Measurements from ENCODE around the gene MYO15A.

MYO15A gene

DNA sequence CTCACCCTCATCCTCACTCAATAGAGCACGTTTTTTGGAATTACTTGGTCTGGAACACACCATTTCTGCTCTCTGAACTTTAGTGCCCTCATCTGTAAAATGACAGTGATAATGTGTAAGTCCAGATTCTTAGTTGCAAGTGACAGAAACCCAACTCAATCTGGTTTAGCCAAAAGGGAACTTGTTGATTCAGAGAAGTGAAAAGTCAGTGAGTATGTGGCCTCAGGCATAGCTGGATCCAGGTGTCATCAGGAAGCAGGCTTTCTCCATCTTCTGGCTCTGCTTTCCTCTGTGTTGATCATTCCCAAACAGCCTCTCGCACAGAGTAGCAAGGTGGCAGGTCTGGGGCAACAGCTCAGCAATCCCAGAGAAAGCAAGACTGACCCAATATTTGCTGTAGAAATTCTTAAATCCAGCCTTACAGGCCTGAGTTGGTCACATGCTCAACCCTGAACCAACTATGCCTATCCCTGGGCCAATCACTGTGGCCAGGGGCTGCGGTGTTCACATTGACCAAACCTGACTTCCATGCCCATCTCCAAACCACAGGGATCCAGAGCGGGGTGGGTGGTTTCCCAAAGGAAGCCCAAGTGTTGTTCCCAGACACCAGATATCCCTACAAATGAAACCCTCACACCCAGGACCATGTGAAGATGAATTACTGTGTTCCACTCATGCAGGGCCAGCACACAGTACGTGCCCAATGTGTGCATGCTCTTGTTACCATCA is 51.7 kb downstream of the MYO15A start:
- Histone ChIP-seq H3K27me3 (ENCODE audit: control insufficient read depth, insufficient read depth, low read length) (no peaks in the 10 kb centered on the region), H3K9me3 (ENCODE audit: control insufficient read depth, low read length) (no peaks in the 10 kb centered on the region), H3K4me2 (ENCODE audit: low read length) (no peak overlapping the region), H3K79me2 (no peaks in the 10 kb centered on the region), H3K4me1 (peaks cover 7% of the 10 kb centered on the region), H2AFZ (no peak overlapping the region), H3K9ac (no peak overlapping the region), H3K4me3 (ENCODE audit: low read depth, low read length) (no peak overlapping the region), H3K36me3 (ENCODE audit: control insufficient read depth, insufficient read depth, low read length) (no peaks in the 10 kb centered on the region), H3K27ac (no peak overlapping the region)
- TF ChIP-seq, protein P1, sequence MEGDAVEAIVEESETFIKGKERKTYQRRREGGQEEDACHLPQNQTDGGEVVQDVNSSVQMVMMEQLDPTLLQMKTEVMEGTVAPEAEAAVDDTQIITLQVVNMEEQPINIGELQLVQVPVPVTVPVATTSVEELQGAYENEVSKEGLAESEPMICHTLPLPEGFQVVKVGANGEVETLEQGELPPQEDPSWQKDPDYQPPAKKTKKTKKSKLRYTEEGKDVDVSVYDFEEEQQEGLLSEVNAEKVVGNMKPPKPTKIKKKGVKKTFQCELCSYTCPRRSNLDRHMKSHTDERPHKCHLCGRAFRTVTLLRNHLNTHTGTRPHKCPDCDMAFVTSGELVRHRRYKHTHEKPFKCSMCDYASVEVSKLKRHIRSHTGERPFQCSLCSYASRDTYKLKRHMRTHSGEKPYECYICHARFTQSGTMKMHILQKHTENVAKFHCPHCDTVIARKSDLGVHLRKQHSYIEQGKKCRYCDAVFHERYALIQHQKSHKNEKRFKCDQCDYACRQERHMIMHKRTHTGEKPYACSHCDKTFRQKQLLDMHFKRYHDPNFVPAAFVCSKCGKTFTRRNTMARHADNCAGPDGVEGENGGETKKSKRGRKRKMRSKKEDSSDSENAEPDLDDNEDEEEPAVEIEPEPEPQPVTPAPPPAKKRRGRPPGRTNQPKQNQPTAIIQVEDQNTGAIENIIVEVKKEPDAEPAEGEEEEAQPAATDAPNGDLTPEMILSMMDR (IDR thresholded peaks at IDR 0.05): no peak

DNA sequence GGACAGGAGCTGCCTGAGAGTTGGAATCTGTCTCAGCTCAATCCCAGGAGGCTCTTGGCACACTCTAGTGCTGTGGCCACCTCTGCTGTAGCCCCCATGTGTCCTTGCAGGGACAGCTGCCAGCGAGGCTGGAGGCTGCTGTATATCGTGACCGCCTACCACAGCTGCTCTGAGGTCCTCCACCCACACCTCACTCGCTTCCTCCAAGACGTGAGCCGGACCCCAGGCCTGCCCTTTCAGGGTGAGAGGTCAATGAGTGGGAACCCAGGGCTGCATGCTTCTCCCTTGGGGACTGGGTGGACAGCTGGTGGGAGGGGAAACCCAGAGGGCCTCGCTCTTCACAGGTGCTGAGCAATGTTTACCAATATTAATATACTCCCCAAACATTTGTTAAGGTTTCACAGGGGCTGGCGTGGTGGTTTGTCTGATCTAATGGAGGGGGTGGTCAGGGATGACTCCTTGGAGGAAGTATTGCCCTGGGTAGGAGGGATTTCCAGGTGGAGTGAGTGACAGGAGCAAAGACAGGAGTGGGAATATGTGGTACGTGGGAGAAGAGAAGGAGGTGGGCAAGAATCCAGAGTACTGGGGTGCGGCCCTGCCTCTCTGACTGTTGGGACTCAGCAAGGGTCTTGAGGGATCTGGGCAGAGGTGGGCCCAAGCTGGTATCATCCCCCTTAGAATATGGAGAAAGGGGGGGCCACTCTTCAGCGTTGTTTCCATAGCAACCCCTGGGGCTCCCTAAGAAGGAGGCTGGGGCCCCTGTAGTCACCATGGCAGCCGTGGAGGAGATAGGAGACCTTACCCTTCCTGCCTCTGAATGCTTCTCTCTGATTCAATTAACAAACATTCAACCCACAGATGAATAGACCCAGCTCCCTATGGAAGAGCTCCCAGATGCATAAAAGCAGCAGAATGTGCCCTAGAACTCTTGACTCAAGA is 52.9 kb downstream of the MYO15A start:
- Histone ChIP-seq H3K4me1 (peaks cover 7% of the 10 kb centered on the region), H3K9me3 (ENCODE audit: control insufficient read depth, low read length) (no peaks in the 10 kb centered on the region), H3K79me2 (no peaks in the 10 kb centered on the region), H2AFZ (no peak overlapping the region), H3K9ac (no peak overlapping the region), H3K36me3 (ENCODE audit: control insufficient read depth, insufficient read depth, low read length) (no peaks in the 10 kb centered on the region), H3K4me2 (ENCODE audit: low read length) (no peak overlapping the region), H3K27ac (no peak overlapping the region), H3K4me3 (ENCODE audit: low read depth, low read length) (no peak overlapping the region), H3K27me3 (ENCODE audit: control insufficient read depth, insufficient read depth, low read length) (no peaks in the 10 kb centered on the region)
- TF ChIP-seq, protein P1 (IDR thresholded peaks at IDR 0.05): no peak

DNA sequence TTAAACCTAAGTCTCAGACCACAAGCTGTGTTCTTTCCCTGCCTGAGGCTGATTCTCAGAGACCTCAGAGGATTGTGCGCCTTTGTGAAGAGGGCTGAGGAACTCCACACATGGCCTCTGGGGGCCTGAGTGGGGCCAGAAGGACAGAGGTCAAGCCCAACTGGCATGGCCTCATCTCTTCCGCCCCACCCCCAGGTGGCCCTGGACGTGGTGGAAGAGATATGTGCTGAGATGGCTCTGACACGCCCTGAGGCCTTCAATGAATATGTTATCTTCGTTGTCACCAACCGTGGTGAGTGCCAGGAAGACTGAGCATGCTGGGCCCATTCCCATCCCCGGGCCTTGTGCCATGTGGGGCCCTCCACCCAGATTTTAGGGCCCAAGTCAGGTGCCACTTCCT is 55.0 kb downstream of the MYO15A start:
- Histone ChIP-seq H3K9me3 (ENCODE audit: control insufficient read depth, low read length) (no peaks in the 10 kb centered on the region), H3K4me1 (peaks cover 7% of the 10 kb centered on the region), H2AFZ (peak overlapping the region; percentile 60), H3K27me3 (ENCODE audit: control insufficient read depth, insufficient read depth, low read length) (no peaks in the 10 kb centered on the region), H3K79me2 (no peaks in the 10 kb centered on the region), H3K36me3 (ENCODE audit: control insufficient read depth, insufficient read depth, low read length) (no peaks in the 10 kb centered on the region), H3K4me2 (ENCODE audit: low read length) (no peak overlapping the region), H3K27ac (no peak overlapping the region), H3K9ac (no peak overlapping the region), H3K4me3 (ENCODE audit: low read depth, low read length) (no peak overlapping the region)
- TF ChIP-seq, protein P1 (IDR thresholded peaks at IDR 0.05): no peak

- Histone ChIP-seq H3K4me3 (ENCODE audit: low read depth, low read length) (no peak overlapping the region), H3K79me2 (no peaks in the 10 kb centered on the region), H3K4me1 (peaks cover 7% of the 10 kb centered on the region), H3K9me3 (ENCODE audit: control insufficient read depth, low read length) (no peaks in the 10 kb centered on the region), H3K9ac (no peak overlapping the region), H3K4me2 (ENCODE audit: low read length) (no peak overlapping the region), H2AFZ (no peak overlapping the region), H3K36me3 (ENCODE audit: control insufficient read depth, insufficient read depth, low read length) (no peaks in the 10 kb centered on the region), H3K27ac (no peak overlapping the region), H3K27me3 (ENCODE audit: control insufficient read depth, insufficient read depth, low read length) (no peaks in the 10 kb centered on the region)
- TF ChIP-seq, protein P1 (IDR thresholded peaks at IDR 0.05): no peak
Measured at GRCh38 chr17:18166894-18167293, 58.3 kb downstream of the MYO15A start.
